ENCODE measurements around the gene CCM2L. TPM values are rescaled to one million over a fixed set of nuclear protein-coding genes. Genes with fewer than 3 reads are reported as not detected.

The CCM2L gene
- total and polyA plus RNA-seq, 9 of the 15 experiments (the other 6 are each of a cell fraction or from before 2014, with no cell fraction given) = 0.04 TPM; not detected in 8

- TF ChIP-seq, protein P1, sequence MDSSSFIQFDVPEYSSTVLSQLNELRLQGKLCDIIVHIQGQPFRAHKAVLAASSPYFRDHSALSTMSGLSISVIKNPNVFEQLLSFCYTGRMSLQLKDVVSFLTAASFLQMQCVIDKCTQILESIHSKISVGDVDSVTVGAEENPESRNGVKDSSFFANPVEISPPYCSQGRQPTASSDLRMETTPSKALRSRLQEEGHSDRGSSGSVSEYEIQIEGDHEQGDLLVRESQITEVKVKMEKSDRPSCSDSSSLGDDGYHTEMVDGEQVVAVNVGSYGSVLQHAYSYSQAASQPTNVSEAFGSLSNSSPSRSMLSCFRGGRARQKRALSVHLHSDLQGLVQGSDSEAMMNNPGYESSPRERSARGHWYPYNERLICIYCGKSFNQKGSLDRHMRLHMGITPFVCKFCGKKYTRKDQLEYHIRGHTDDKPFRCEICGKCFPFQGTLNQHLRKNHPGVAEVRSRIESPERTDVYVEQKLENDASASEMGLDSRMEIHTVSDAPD (CRISPR knock-in tag; IDR thresholded peaks at IDR 0.05) = no peak
- TF ChIP-seq CC2D1A (IDR thresholded peaks at IDR 0.05) = no peak
- TF ChIP-seq, protein P2, sequence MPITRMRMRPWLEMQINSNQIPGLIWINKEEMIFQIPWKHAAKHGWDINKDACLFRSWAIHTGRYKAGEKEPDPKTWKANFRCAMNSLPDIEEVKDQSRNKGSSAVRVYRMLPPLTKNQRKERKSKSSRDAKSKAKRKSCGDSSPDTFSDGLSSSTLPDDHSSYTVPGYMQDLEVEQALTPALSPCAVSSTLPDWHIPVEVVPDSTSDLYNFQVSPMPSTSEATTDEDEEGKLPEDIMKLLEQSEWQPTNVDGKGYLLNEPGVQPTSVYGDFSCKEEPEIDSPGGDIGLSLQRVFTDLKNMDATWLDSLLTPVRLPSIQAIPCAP (CRISPR knock-in tag; IDR thresholded peaks at IDR 0.05; ENCODE audit: borderline replicate concordance) = no peak
- no peak for TF ChIP-seq ARID2 (IDR thresholded peaks at IDR 0.05)
- TF ChIP-seq ETS2 (tag; IDR thresholded peaks at IDR 0.05; ENCODE audit: borderline replicate concordance, poor library complexity, severe bottlenecking) = no peak
- TF ChIP-seq KAT8 (IDR thresholded peaks at IDR 0.05; ENCODE audit: low read depth) = no peak
- no peak for TF ChIP-seq ZEB2 (IDR thresholded peaks at IDR 0.05)
- TF ChIP-seq NEUROD1 (IDR thresholded peaks at IDR 0.05; ENCODE audit: borderline replicate concordance, low read depth, low read length, partially characterized antibody) = no peak
- no peak for TF ChIP-seq PHF8 (IDR thresholded peaks at IDR 0.05; ENCODE audit: borderline replicate concordance, low read length)
- 0 out of 2 replicates have a peak, but pooled peaks have one; percentile 20 for TF ChIP-seq TARDBP (IDR thresholded peaks at IDR 0.05)
- TF ChIP-seq POLR2H (tag; IDR thresholded peaks at IDR 0.05; ENCODE audit: low read depth) = no peak
- peak; percentile 76; the same call in 1 of the 2 replicates for TF ChIP-seq EP300 (IDR thresholded peaks at IDR 0.05; ENCODE audit: low read length)
- TF ChIP-seq ZNF77 (CRISPR knock-in tag; IDR thresholded peaks at IDR 0.05) = no peak
- TF ChIP-seq TAF15 (IDR thresholded peaks at IDR 0.05; ENCODE audit: low read depth, low read length) = no peak
- TF ChIP-seq ZNF41 (CRISPR knock-in tag; conservative IDR thresholded peaks at IDR 0.05) = 0 out of 2 replicates have a peak, but pooled peaks have one; percentile 2
- TF ChIP-seq PRMT5 (CRISPR knock-in tag; IDR thresholded peaks at IDR 0.05) = no peak
- no peak for TF ChIP-seq NELFE (IDR thresholded peaks at IDR 0.05; ENCODE audit: insufficient read depth, insufficient read length)
- TF ChIP-seq HNRNPUL1 (IDR thresholded peaks at IDR 0.05; ENCODE audit: low read length) = no peak
- 0 out of 2 replicates have a peak, but pooled peaks have one; percentile 46 for TF ChIP-seq ZNF431 (CRISPR knock-in tag; IDR thresholded peaks at IDR 0.05)
- TF ChIP-seq, protein P3, sequence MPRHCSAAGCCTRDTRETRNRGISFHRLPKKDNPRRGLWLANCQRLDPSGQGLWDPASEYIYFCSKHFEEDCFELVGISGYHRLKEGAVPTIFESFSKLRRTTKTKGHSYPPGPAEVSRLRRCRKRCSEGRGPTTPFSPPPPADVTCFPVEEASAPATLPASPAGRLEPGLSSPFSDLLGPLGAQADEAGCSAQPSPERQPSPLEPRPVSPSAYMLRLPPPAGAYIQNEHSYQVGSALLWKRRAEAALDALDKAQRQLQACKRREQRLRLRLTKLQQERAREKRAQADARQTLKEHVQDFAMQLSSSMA (CRISPR knock-in tag; IDR thresholded peaks at IDR 0.05) = no peak
- TF ChIP-seq RBBP5 (IDR thresholded peaks at IDR 0.05; ENCODE audit: borderline replicate concordance, insufficient read depth, low read length, poor library complexity, severe bottlenecking) = no peak
- TF ChIP-seq DIDO1 (tag; IDR thresholded peaks at IDR 0.05; ENCODE audit: low read depth) = no peak
- TF ChIP-seq HNRNPK (IDR thresholded peaks at IDR 0.05; ENCODE audit: low read depth, low read length, poor library complexity, severe bottlenecking) = no peak
- no peak for TF ChIP-seq TSC22D4 (tag; IDR thresholded peaks at IDR 0.05)
- TF ChIP-seq NR2C2 (CRISPR knock-in tag; IDR thresholded peaks at IDR 0.05) = no peak
- TF ChIP-seq NR2C2 (tag; IDR thresholded peaks at IDR 0.05) = no peak
- TF ChIP-seq ATF4 (CRISPR knock-in tag; IDR thresholded peaks at IDR 0.05) = peak; percentile 97
Observed at GRCh38 chr20:32036716-32037485, 26.7 kb downstream of the CCM2L start (continued).

Data from K562 (cell line).